GM19438 (cell line): ENCODE data around the gene PEAK1.
A peak's percentile ranks its signal among the peaks of the same experiment; 100 is the strongest.
"Not testable (repeated sequence)": the region's sequence is repeated elsewhere in the genome, so short reads cannot be mapped to it uniquely, and the experiment has no call there.

Experiments used
- ATAC-seq: cut with Tn5 transposase; IDR thresholded peaks from one replicate; pipeline ENCODE4 v1.9.1; 2021; ENCODE audit warnings: low read depth; ENCODE audit not compliant: unreplicated experiment

Gene PEAK1

DNA sequence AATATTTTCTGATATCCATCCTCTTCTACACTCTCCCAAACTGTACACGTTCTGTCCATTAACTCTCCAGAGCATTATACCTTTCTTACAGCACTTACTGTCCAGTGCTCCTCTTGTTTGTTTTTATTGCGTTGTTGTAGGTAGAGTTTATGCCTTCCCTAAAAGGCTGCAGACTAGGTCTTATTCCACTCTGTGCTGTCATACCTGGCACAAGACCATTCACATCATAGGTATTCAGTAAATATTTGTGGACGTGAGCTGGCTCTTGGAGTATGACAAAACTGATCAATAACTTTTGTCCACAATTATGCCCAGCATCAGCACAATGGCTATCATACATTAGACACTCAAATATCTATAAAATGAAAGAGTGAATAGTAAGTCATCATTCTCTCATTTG is 5.2 kb upstream of the PEAK1 start:
- no peak for ATAC-seq

- ATAC-seq, result no peak
These were observed 1.4 kb upstream of the PEAK1 start for GRCh38 chr15:77421370-77421700.

DNA sequence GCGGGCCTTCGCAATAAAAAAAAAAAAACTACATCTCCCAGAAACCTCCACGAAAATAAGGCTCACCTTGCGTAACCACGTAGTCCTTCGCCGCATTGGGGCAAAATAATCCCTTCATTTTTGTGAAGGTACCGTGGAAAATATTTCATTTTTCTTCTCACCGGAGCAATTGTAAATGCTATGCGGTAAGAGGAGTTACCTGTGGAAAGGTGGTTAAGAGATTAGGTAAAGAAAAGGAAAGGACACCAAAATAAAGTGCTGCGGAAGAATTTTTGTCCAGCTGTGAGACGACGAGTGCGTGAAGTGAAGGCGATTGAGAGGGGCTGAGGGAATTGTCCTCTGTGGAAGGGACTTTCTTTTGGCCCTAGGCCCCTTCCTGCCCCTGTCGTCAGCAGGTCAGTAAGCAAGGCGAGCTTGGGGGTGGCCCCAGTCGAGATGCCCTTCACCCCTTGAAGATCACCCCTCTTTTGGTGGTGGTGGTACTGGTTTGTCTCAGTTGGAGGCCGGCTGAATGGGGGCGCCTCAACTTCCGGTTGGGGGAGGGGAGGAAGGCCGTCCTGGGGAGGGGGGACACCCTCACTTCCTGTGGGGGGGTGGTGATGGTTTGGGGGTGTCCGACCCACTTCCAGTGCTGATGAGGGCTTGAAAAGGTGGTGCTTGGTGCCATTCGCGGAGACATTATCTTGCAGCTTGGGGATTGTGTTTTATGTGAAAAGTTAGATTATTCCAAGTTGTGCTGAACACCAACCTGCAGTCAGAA is 886 bp upstream of the PEAK1 start, which contains the start of gene HMG20A:
Gene HMG20A (plus strand): TSS at position 279 of the 760 bp plus-strand sequence. CDS start 37,520 bp downstream, outside the sequence.
- ATAC-seq, result peak; percentile 33

DNA sequence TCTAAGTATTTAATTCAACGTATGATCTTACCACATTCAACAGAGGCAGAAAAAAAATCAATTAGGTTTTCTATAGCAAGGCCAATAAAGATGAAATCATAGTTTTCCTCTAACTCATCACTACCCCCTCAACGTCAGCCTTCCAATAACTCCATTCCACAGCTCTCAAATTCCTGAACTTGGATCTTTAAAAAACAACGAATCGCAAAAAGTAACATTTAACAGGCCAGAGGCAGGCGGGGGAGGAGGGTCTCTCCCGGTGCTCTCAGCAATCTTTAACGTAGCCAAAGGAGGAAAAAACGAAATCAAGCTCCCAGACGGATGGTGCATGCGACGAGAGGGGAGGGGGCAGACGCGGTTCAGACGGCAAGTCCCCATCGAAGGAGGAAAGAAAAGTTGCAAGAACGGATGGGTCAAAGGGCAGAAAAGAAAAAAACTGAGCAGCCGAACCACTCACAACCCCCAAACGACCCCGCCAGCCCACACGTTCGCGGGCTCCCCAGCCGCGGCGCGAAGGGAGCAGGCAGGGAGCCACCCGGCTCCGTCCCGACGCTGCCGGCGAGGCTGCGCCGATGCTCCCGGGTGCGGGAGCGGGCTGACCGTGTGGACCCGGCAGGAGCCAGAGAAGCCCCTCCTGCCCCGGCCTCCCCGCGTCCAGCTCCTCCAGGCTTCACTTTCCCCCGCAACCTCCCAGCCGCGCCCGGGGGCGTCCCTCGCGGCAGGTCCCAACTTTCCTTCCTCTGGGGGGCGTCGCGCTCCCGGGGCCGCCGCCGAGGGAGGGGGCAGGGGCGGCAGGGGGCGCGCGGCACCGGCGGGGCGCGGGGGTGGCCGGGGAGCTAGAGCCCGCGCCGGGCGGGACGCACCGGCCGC is 703 bp downstream of the PEAK1 start:
- ATAC-seq, result peak; percentile 12

- no peak for ATAC-seq
These were observed 1.4 kb downstream of the PEAK1 start for GRCh38 chr15:77418391-77418965.

DNA sequence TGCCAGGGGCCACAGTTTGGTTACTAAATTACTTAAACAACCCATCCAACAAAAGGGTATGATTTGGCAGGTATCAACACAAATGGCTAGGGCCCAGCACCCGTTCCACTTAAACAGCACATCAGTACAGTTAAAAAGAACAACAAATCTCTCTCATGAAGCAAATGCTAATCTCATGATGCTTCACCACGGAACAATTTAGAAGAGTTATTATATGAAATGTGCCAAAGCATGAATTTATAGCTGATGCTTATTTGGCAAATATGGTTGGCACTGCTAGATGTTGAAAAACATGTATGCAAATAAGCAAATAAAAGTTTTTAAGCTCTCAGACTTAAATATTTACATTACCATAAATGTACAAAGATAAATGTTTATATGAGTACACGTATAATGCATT is 2.3 kb downstream of the PEAK1 start:
- no peak for ATAC-seq

DNA sequence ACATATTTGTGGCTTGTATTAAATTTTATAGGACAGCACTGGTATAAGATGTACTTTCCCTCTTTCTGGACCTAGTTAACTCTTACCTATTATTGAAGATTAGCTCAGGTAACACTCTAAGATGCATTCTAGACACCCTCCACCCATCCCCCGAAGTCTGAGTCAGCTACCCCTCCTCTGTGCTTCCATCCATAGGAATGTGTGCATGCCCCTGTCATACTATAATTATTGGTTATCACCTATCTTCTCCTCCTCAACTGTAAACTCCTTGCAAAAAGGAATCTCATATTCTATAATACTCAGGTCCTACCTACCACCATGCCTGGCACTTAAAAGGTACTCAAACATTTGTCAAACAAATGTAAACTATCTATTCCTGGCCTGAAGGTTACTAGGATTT is 3.0 kb downstream of the PEAK1 start:
- no peak for ATAC-seq

DNA sequence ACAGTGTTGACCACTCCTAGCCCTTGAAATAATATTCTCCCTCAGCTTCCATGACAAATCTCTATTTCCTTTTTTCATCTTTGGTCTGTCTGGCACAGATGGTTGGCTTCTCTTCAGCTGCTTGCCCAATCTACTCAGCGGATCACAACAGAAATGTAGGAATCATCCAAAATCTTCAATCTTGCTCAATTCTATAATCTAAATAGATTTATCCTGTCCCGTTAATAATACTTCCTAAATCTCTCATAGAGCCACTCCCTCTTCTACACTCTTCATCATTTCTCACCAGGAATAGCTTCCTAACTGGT is 3.8 kb downstream of the PEAK1 start:
- ATAC-seq, result no peak

DNA sequence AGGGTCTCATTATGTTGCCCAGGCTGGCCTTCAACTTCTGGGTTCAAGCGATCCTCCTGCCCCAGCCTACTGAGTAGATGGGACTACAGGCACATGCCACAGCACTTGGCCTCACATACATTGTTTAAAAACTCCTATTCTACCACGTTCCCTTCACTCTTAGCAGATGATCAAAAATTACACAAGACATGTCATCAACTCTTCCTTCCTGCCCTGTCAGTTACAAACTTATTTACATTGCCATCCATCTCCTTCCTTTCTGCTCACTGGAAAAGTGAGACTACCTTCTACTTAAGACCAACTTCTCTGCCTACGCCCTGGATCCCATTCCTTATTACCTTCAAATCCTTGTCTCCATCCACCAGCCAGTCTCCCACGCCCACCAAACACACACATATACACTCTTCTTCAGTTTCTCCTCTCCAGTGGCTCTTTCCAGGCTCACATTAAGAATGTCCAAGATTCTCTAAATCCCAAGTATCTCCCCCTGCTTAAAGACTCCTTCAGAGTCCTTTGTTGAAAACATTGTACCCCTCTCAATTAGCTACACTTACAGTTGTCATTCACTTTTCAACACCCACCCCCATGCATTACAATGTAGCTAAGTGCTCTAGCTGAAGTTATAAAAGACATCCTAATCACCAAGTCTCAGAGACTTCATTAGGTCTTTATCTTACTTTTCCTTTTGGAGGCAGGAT is 4.3 kb downstream of the PEAK1 start:
- ATAC-seq, result no peak

DNA sequence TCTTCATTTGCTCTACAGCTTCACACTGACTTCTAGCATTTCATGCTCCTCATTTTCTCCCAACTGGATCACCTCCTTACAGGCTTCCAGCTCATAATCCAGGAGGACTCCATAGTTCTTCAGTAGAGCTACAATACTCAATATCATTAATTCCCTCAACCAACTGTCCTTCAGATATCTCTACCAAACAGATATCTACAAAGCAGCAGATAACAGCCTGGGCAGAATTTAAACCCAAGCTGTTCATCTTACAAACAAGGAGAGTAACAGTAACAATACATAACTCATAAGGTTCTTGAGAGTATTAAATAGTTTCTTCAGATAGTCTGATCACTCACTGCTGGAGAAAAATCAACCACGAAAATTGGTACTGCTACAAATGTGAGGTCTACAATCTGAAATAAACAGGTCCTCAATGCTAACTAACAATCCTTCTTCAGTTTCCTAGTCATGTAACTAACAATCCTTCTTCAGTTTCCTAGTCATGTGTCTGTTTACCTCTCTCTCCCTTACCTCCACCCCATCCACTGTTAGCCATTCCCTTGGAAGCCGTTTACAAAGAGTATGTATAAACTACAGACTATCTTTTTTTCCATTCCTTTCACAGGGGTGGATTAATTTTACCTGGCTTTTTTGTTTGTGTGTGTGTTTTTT is 5.0 kb downstream of the PEAK1 start:
- ATAC-seq, result no peak

GRCh38 chr15:77413699-77414349 is 6.1 kb downstream of the PEAK1 start:
- no peak for ATAC-seq

DNA sequence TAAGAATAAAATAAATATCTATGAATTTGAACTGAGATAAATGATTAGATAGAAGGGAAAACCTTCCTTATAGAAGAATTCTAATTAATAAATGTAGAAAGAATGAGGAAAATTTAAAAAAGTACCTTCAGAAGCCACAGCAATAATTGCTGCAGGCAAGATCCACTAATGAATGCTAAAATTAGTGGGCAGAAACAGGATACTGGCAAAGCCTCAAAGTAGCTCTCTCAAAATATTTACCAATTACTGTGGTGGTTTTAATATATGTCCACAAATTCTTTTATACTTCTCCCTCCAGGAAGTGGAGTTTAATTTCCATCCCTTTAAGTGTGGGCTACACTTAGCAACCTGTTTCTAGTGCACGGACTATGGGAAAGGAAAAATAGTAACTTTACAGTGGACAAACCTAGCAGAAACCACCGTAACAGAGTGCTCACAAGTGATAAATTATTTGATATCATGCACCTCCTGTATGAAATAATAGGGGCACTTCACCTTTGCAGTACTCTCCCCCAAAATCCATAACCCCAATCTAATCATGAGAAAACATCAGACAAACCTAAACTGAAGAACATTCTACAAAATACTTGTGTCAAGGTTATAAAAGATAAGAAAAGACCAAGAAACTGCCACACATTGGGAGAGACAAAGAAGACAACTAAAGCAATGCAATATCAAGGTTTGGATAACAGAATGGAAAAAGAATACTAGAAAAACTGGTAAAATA is 6.8 kb downstream of the PEAK1 start:
- ATAC-seq, result no peak

DNA sequence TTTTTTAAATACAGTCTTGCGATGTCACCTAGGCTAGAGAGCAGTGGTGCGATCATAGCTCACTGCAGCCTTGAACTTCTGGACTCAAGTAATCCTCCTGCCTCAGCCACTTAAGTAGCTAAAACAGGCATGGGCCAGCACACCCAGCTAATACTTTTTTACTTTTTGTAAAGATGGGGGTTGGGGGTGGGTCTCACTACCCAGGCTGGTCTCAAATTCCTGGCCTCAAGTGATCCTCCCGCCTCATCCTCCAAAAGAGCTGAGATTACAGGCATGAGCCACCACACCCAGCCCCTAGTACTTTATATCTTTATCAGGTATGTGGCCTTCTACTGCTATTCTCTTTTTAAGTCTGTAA is 8.3 kb downstream of the PEAK1 start:
- ATAC-seq, result no peak

GRCh38 chr15:77410701-77411618 is 8.9 kb downstream of the PEAK1 start:
- no peak for ATAC-seq

DNA sequence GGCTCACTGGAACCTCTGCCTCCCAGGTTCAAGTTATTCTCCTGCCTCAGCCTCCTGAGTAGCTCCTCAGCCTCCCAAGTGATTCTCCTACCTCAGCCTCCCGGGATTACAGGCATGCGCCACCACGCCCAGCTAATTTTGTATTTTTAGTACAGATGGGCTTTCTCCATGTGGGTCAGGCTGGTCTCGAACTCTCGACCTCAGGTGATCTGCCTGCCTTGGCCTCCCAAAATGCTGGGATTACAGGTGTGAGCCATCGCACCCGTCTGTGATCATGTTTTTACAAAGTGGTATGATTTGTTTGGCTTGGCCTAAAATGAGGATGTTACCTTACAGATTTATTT is 9.8 kb downstream of the PEAK1 start:
- not testable (repeated sequence) for ATAC-seq

DNA sequence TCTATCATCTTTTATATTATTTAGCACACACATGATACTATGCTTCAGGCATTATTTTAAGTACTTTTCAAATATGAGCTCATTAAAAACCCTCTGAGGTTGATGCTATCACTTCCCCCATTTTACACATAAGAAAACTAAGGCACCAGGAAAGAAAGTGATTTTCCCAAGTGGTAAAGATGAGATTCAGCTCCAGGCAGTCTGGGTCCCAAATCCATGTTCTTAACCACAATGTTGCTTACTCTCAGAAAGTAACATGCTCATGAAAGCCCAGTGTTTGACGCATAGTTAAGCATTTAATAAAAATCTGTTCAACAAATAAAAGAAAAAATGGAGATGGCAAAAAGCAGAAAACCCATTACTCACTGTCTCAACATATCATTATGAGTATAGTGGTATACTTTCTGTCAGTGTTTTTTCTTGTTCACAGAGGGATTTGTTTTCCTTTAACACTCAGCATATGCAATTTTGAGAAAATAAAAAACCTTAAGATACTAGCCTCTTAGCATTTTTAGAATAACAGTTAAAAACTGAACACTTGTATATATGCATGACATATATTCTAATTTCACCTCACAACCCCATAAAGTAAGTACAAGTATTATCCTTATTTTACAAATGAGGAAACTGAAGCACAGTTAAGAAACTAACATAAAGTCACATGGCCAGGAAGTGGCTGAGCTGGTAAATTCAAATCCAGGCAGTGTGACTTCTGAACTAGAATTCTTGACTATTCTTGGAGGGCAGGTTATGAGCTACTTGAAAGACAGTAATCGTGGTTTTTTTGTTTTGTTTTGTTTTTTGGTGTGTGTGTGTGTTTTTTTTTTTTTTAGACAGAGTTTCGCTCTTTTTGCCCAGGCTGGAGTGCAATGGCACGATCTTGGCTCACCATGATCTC is 10.4 kb downstream of the PEAK1 start:
- ATAC-seq, result no peak

DNA sequence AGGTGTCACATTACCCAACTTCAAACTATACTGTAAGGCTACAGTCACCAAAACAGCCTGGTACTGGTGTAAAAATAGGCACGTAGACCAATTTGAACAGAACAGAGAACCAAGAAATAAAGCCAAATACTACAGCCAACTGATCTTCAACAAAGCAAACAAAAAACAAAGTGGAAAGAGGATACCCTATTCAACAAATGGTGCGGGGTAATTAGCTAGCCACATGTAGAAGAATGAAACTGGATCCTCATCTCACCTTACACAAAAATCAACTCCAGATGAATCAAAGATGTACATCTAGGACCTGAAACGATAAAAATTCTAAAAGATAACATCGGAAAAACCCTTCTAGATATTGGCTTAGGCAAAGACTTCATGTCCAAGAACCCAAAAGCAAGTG is 13.1 kb downstream of the PEAK1 start:
- no peak for ATAC-seq
